PFSK-1 (cell line): ENCODE results near the gene NR2F6.

Experiments used
- FOXP2 ChIP-seq: optimal IDR thresholded peaks from 2 replicates; pipeline ENCODE3; 2011; ENCODE audit warnings: borderline replicate concordance, control low read depth, inconsistent platforms; ENCODE audit not compliant: insufficient read depth; ENCODE audit errors: extremely low read length, extremely low read depth
- POLR2AphosphoS5 ChIP-seq: IDR thresholded peaks from 2 replicates; pipeline ENCODE4 v1.6.1; 2012; ENCODE audit warnings: low read depth, mild to moderate bottlenecking, control low read depth, low read length, moderate library complexity
- REST ChIP-seq, 2 experiments: IDR thresholded peaks; 2 replicates each; pipeline versions ENCODE4 v1.6.1 to v1.8.0; 2011 to 2012; ENCODE audit warnings: low read depth in 2 of 2, low read length in 2 of 2, control low read depth in 1 of 2, inconsistent platforms in 1 of 2, mild to moderate bottlenecking in 1 of 2, moderate library complexity in 1 of 2; ENCODE audit not compliant: insufficient read depth in 1 of 2
- SIN3A ChIP-seq: IDR thresholded peaks from 2 replicates; pipeline ENCODE4 v1.6.1; 2012; ENCODE audit warnings: mild to moderate bottlenecking, low read length, moderate library complexity, borderline replicate concordance; ENCODE audit not compliant: insufficient read depth
- TAF1 ChIP-seq: IDR thresholded peaks from 2 replicates; pipeline ENCODE4 v1.6.1; 2012; ENCODE audit warnings: low read length, control low read depth, borderline replicate concordance; ENCODE audit not compliant: insufficient read depth

GRCh38 chr19:17283504-17283996 is 37.8 kb upstream of the NR2F6 start:
- TF ChIP-seq SIN3A: no peak
- TF ChIP-seq TAF1: no peak
- TF ChIP-seq FOXP2: no peak
- TF ChIP-seq REST (IDR thresholded peaks at IDR 0.05; ENCODE audit: insufficient read depth in 1 of 2, low read depth in 2 of 2, low read length in 2 of 2): no peak
- TF ChIP-seq POLR2AphosphoS5: no peak
